ENCODE data around the gene SART3. TPM values are rescaled to one million over a fixed set of nuclear protein-coding genes. Genes with fewer than 3 reads are reported as not detected.

SART3 gene
- total RNA-seq, 1 experiment from 2014 or later, result 89.4 TPM

- Histone ChIP-seq H4K20me1 (ENCODE audit: control insufficient read depth, insufficient read depth, insufficient read length) (no peaks in the 10 kb centered on the region), H3K18ac (ENCODE audit: insufficient read length, low read depth, low read length) (no peak overlapping the region), H3K23ac (ENCODE audit: insufficient read length, low read depth, low read length) (no peak overlapping the region), H4K5ac (ENCODE audit: insufficient read length, low read depth, low read length) (no peak overlapping the region), H3K79me2 (ENCODE audit: insufficient read depth, low read length) (no peaks in the 10 kb centered on the region), H3K79me1 (ENCODE audit: insufficient read depth, low read depth, low read length, poor library complexity, severe bottlenecking) (no peaks in the 10 kb centered on the region), H4K8ac (replicated peaks; ENCODE audit: insufficient read length, low read depth, low read length) (no peak overlapping the region), H2BK20ac (ENCODE audit: low read depth, low read length, poor library complexity, severe bottlenecking) (no peak overlapping the region), H3K27ac (ENCODE audit: insufficient read length, low read depth, low read length) (no peak overlapping the region), H2AFZ (ENCODE audit: low read length) (no peak overlapping the region), H2AK5ac (ENCODE audit: insufficient read length, low read length) (no peak overlapping the region), H2BK12ac (ENCODE audit: insufficient read length, low read depth, low read length) (no peak overlapping the region), H3T11ph (ENCODE audit: low read length) (no peak overlapping the region), H3K14ac (ENCODE audit: insufficient read depth, low read length) (no peak overlapping the region), H2BK15ac (ENCODE audit: low read depth, low read length) (no peak overlapping the region), H3K27me3 (ENCODE audit: insufficient read depth, low read length) (no peaks in the 10 kb centered on the region), H3K4me1 (ENCODE audit: insufficient read depth, low read length) (0 out of 2 replicates have a peak, but pooled peaks cover 2% of the 10 kb centered on the region), H2BK120ac (ENCODE audit: low read depth, low read length, poor library complexity, severe bottlenecking) (no peak overlapping the region), H3K9me3 (ENCODE audit: control insufficient read depth, low read depth, low read length) (no peaks in the 10 kb centered on the region), H3K4me2 (ENCODE audit: insufficient read depth, insufficient read length, low read length) (no peak overlapping the region), H4K91ac (ENCODE audit: insufficient read length, low read depth, low read length) (no peak overlapping the region), H3K56ac (ENCODE audit: insufficient read length, low read depth, low read length) (no peak overlapping the region), H3K23me2 (ENCODE audit: insufficient read length, low read depth, low read length, poor library complexity, severe bottlenecking) (no peaks in the 10 kb centered on the region), H2BK5ac (ENCODE audit: insufficient read length, low read length) (no peak overlapping the region), H3K9ac (ENCODE audit: extremely low read depth, insufficient read length, low read length) (no peak overlapping the region), H3K4ac (ENCODE audit: low read depth, low read length) (no peak overlapping the region)
- peaks cover 2 to 6% (median 3%) of the 10 kb centered on the region in 3 experiments; a peak in 1 of 7 replicates for H3K36me3 Mint-ChIP-seq (ENCODE audit: insufficient read depth in 1 of 3, low read depth in 3 of 3)
- DNase-seq, result no peak
- peaks cover 9 to 12% of the 10 kb centered on the region in 2 experiments for H3K9me3 Mint-ChIP-seq
- no peak overlapping the region for H3K4me3 Mint-ChIP-seq
- peaks cover 10% of the 10 kb centered on the region for H3K27me3 Mint-ChIP-seq (ENCODE audit: low read depth)
- TF ChIP-seq CTCF (conservative IDR thresholded peaks at IDR 0.05), result no peak
- WGBS (ENCODE audit: extremely low coverage, insufficient read length, low lambda C conversion rate), result no CpG with 5 or more reads among the region's 2 CpGs
- no peak overlapping the region for H3K27ac Mint-ChIP-seq
- peaks cover 11 to 12% of the 10 kb centered on the region in 2 experiments for H3K4me1 Mint-ChIP-seq
Measured at GRCh38 chr12:108484431-108484830, 76.5 kb downstream of the SART3 start.

Measured in H9 (cell line).